ENCODE data around the gene BRINP1.

Gene BRINP1

GRCh38 chr9:119368681-119369581, at the start of gene BRINP1:
Gene BRINP1, minus strand, starts transcription at chr9:119369435. Its CDS starts 56,080 bp downstream, at chr9:119313355.
- DNase-seq: peak; percentile 79

GRCh38 chr9:119418721-119419120, 49.5 kb upstream of the BRINP1 start:
- DNase-seq: no peak

- DNase-seq: no peak
Observed at GRCh38 chr9:119416793-119417192, 47.6 kb upstream of the BRINP1 start.

- DNase-seq: no peak
Observed at GRCh38 chr9:119412399-119412798, 43.2 kb upstream of the BRINP1 start.

- DNase-seq: no peak
Observed at GRCh38 chr9:119409552-119409951, 40.3 kb upstream of the BRINP1 start.

GRCh38 chr9:119400606-119401005, 31.4 kb upstream of the BRINP1 start:
- no peak for DNase-seq

- no peak for DNase-seq
Observed at GRCh38 chr9:119398350-119398749, 29.1 kb upstream of the BRINP1 start.

- no peak for DNase-seq
Observed at GRCh38 chr9:119391878-119392277, 22.6 kb upstream of the BRINP1 start.

- peak; percentile 55 for DNase-seq
Observed at GRCh38 chr9:119375892-119376291, 6.7 kb upstream of the BRINP1 start.

GRCh38 chr9:119372951-119373350, 3.7 kb upstream of the BRINP1 start:
- no peak for DNase-seq

- no peak for DNase-seq
Observed at GRCh38 chr9:119370816-119371215, 1.6 kb upstream of the BRINP1 start.

GRCh38 chr9:119369680-119370366, 588 bp upstream of the BRINP1 start:
- peak; percentile 34 for DNase-seq

- no peak for DNase-seq
Observed at GRCh38 chr9:119368179-119368578, 1.1 kb downstream of the BRINP1 start.

- DNase-seq: no peak
Observed at GRCh38 chr9:119367683-119368075, 1.6 kb downstream of the BRINP1 start.

- no peak for DNase-seq
Observed at GRCh38 chr9:119366909-119367682, 2.1 kb downstream of the BRINP1 start.

- DNase-seq: peak; percentile 48
Observed at GRCh38 chr9:119365291-119366027, 3.8 kb downstream of the BRINP1 start.

- DNase-seq: no peak
Observed at GRCh38 chr9:119360237-119360636, 9.0 kb downstream of the BRINP1 start.

GRCh38 chr9:119357336-119358096, 11.7 kb downstream of the BRINP1 start:
- DNase-seq: no peak

- no peak for DNase-seq
Observed at GRCh38 chr9:119349351-119349825, 19.8 kb downstream of the BRINP1 start.

- DNase-seq: no peak
Observed at GRCh38 chr9:119343059-119343990, 25.9 kb downstream of the BRINP1 start.

Data from NCI-H1092 treated with DMSO at 0.1 percent for 48 hours (cell line).